Neural cell (in vitro differentiated cells): ENCODE results near the gene CNTNAP2. TPM values are rescaled to one million over a fixed set of nuclear protein-coding genes. Genes with fewer than 3 reads are reported as not detected.

ENCODE experiments used
- H2AFZ ChIP-seq: fragments of 200-600, 300-800 bp; sonication (generic), shearing (Covaris generic); 2 replicates; pipeline ENCODE4 v1.6.0; 2014; ENCODE audit warnings: low read depth, mild to moderate bottlenecking, antibody characterized with exemption, low read length, moderate library complexity
- H3F3A ChIP-seq: fragments of 200-600 bp; shearing (Covaris generic); 2 replicates; pipeline ENCODE4 v1.6.1; 2016; ENCODE audit warnings: mild to moderate bottlenecking, moderate library complexity, mixed read lengths, antibody characterized with exemption, low read length; ENCODE audit not compliant: insufficient read depth, poor library complexity, severe bottlenecking
- H3K27ac ChIP-seq: fragments of 200-600, 300-800 bp; sonication (generic), shearing (Covaris generic); 2 replicates; pipeline ENCODE4 v1.5.1; 2014; ENCODE audit warnings: mild to moderate bottlenecking, low read length, moderate library complexity
- H3K27me3 ChIP-seq: fragments of 300-800, 200-600 bp; sonication (generic), shearing (Covaris generic); 2 replicates; pipeline ENCODE4 v1.6.0; 2014; ENCODE audit warnings: mild to moderate bottlenecking, low read depth, low read length, moderate library complexity; ENCODE audit not compliant: insufficient read depth
- H3K36me3 ChIP-seq: fragments of 300-800, 200-600 bp; sonication (generic), shearing (Covaris generic); 2 replicates; pipeline ENCODE4 v1.5.1; 2014; ENCODE audit warnings: mild to moderate bottlenecking, antibody characterized with exemption, low read length, moderate library complexity; ENCODE audit not compliant: insufficient read depth
- H3K4me2 ChIP-seq: fragments of 300-800, 200-600 bp; sonication (generic), shearing (Covaris generic); 2 replicates; pipeline ENCODE4 v1.6.0; 2014; ENCODE audit warnings: mild to moderate bottlenecking, low read length
- H3K4me3 ChIP-seq: fragments of 300-800, 200-600 bp; sonication (generic), shearing (Covaris generic); 2 replicates; pipeline ENCODE4 v1.5.1; 2014; ENCODE audit warnings: mild to moderate bottlenecking, low read length, moderate library complexity
- H3K79me2 ChIP-seq: fragments of 200-600 bp; shearing (Covaris generic); replicated peaks from 2 replicates; pipeline ENCODE4 v1.6.0; 2014; ENCODE audit warnings: mild to moderate bottlenecking, low read length, moderate library complexity; ENCODE audit not compliant: insufficient read depth
- H3K9ac ChIP-seq: fragments of 300-800, 200-600 bp; sonication (generic), shearing (Covaris generic); 2 replicates; pipeline ENCODE4 v1.6.1; 2016; ENCODE audit warnings: mild to moderate bottlenecking, low read length, mixed read lengths
- H3K9me2 ChIP-seq: fragments of 200-600 bp; shearing (Covaris generic); 2 replicates; pipeline ENCODE4 v1.6.1; 2016; ENCODE audit warnings: mild to moderate bottlenecking, low read length, mixed read lengths; ENCODE audit not compliant: insufficient read depth
- H3K9me3 ChIP-seq: fragments of 200-600, 300-800 bp; sonication (generic), shearing (Covaris generic); 2 replicates; pipeline ENCODE4 v1.6.1; 2016; ENCODE audit warnings: mild to moderate bottlenecking, mixed run types, low read length, moderate library complexity, mixed read lengths
- H4K20me1 ChIP-seq: fragments of 200-600 bp; shearing (Covaris generic); 2 replicates; pipeline ENCODE4 v1.6.1; 2016; ENCODE audit warnings: mild to moderate bottlenecking, mixed run types; ENCODE audit not compliant: insufficient read depth
- EP300 ChIP-seq: fragments of 450-650 bp; conservative IDR thresholded peaks from 2 replicates; pipeline ENCODE4 v1.6.1; 2014; ENCODE audit warnings: antibody characterized with exemption, mild to moderate bottlenecking, moderate library complexity; ENCODE audit not compliant: poor library complexity, severe bottlenecking
- EZH2 ChIP-seq: fragments of 200-600, 300-800 bp; shearing (Covaris generic), sonication (generic); IDR thresholded peaks from 2 replicates; pipeline ENCODE4 v1.6.1; 2014; ENCODE audit warnings: antibody characterized with exemption, low read length, borderline replicate concordance, mild to moderate bottlenecking; ENCODE audit not compliant: insufficient read depth, poor library complexity, severe bottlenecking
- MXI1 ChIP-seq: fragments of 450-650 bp; conservative IDR thresholded peaks from 2 replicates; pipeline ENCODE4 v1.6.1; 2014; ENCODE audit warnings: antibody characterized with exemption, mild to moderate bottlenecking; ENCODE audit not compliant: poor library complexity, severe bottlenecking
- POLR2AphosphoS5 ChIP-seq: IDR thresholded peaks from 2 replicates; pipeline ENCODE4 v1.6.1; 2012
- RAD21 ChIP-seq: fragments of 450-650 bp; conservative IDR thresholded peaks from 2 replicates; pipeline ENCODE4 v1.6.1; 2014; ENCODE audit warnings: antibody characterized with exemption, mild to moderate bottlenecking, moderate library complexity
- SMC3 ChIP-seq: fragments of 450-650 bp; conservative IDR thresholded peaks from 2 replicates; pipeline ENCODE4 v1.6.1; 2014; ENCODE audit warnings: antibody characterized with exemption, mild to moderate bottlenecking, moderate library complexity; ENCODE audit not compliant: poor library complexity
- TAF1 ChIP-seq: IDR thresholded peaks from 2 replicates; pipeline ENCODE4 v1.6.1; 2012; ENCODE audit warnings: low read depth
- polyA plus RNA-seq: library from polyadenylated mRNA; depleted of rRNA; stranded (reverse); fragments of >200 nt; gene quantifications from 2 replicates; pipeline ENCODE4 v1.2.3, GENCODE V29; 2014
- TF ChIP-seq, protein P1 (sequence below): IDR thresholded peaks from 2 replicates; pipeline ENCODE4 v1.6.1; 2012; ENCODE audit warnings: borderline replicate concordance
- TF ChIP-seq, protein P2 (sequence below): fragments of 450-650 bp; IDR thresholded peaks from 2 replicates; pipeline ENCODE4 v1.5.1; 2014; ENCODE audit warnings: antibody characterized with exemption, mild to moderate bottlenecking, moderate library complexity; ENCODE audit not compliant: poor library complexity, severe bottlenecking

CNTNAP2 gene
- polyA plus RNA-seq, 1 donor from 2014 or later = 276 TPM

DNA sequence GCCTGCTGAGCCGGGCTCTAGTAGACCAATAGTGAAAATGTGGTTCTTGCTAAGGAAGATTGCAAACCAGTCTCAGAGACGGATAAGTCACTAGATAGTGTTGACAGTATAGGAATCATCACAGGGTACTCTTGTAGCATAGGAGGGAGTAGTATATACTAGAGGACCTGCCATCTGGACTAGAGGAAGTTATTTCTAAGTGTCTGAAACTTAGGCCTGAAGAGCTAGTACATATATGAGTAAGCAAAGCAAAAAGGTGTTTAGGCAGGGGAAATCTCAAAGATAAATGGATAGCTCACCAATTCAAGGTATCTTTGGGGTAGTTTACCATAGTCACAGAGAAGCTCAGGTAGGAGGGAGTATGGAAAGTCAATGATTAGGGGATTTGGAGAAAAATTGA is 428.1 kb downstream of the CNTNAP2 start:
- no peaks in the 10 kb centered on the region for H3K27me3 ChIP-seq
- no peaks in the 10 kb centered on the region for H3K79me2 ChIP-seq
- no peak overlapping the region for H3K27ac ChIP-seq
- H2AFZ ChIP-seq = no peak overlapping the region
- H3K9ac ChIP-seq = no peak overlapping the region
- H4K20me1 ChIP-seq = no peaks in the 10 kb centered on the region
- no peak overlapping the region for H3K4me3 ChIP-seq
- H3K4me2 ChIP-seq = no peak overlapping the region
- TF ChIP-seq SMC3 = no peak
- no peak for TF ChIP-seq POLR2AphosphoS5
- no peak for TF ChIP-seq TAF1
- TF ChIP-seq MXI1 = no peak
- TF ChIP-seq, protein P1, sequence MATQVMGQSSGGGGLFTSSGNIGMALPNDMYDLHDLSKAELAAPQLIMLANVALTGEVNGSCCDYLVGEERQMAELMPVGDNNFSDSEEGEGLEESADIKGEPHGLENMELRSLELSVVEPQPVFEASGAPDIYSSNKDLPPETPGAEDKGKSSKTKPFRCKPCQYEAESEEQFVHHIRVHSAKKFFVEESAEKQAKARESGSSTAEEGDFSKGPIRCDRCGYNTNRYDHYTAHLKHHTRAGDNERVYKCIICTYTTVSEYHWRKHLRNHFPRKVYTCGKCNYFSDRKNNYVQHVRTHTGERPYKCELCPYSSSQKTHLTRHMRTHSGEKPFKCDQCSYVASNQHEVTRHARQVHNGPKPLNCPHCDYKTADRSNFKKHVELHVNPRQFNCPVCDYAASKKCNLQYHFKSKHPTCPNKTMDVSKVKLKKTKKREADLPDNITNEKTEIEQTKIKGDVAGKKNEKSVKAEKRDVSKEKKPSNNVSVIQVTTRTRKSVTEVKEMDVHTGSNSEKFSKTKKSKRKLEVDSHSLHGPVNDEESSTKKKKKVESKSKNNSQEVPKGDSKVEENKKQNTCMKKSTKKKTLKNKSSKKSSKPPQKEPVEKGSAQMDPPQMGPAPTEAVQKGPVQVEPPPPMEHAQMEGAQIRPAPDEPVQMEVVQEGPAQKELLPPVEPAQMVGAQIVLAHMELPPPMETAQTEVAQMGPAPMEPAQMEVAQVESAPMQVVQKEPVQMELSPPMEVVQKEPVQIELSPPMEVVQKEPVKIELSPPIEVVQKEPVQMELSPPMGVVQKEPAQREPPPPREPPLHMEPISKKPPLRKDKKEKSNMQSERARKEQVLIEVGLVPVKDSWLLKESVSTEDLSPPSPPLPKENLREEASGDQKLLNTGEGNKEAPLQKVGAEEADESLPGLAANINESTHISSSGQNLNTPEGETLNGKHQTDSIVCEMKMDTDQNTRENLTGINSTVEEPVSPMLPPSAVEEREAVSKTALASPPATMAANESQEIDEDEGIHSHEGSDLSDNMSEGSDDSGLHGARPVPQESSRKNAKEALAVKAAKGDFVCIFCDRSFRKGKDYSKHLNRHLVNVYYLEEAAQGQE = no peak
- no peak for TF ChIP-seq RAD21
- TF ChIP-seq EP300 = no peak
- TF ChIP-seq, protein P2, sequence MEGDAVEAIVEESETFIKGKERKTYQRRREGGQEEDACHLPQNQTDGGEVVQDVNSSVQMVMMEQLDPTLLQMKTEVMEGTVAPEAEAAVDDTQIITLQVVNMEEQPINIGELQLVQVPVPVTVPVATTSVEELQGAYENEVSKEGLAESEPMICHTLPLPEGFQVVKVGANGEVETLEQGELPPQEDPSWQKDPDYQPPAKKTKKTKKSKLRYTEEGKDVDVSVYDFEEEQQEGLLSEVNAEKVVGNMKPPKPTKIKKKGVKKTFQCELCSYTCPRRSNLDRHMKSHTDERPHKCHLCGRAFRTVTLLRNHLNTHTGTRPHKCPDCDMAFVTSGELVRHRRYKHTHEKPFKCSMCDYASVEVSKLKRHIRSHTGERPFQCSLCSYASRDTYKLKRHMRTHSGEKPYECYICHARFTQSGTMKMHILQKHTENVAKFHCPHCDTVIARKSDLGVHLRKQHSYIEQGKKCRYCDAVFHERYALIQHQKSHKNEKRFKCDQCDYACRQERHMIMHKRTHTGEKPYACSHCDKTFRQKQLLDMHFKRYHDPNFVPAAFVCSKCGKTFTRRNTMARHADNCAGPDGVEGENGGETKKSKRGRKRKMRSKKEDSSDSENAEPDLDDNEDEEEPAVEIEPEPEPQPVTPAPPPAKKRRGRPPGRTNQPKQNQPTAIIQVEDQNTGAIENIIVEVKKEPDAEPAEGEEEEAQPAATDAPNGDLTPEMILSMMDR = no peak
- no peak for TF ChIP-seq EZH2
- H3K9me3 ChIP-seq = no peaks in the 10 kb centered on the region
- H3K36me3 ChIP-seq = no peaks in the 10 kb centered on the region
- no peaks in the 10 kb centered on the region for H3K9me2 ChIP-seq
- H3F3A ChIP-seq = no peaks in the 10 kb centered on the region

DNA sequence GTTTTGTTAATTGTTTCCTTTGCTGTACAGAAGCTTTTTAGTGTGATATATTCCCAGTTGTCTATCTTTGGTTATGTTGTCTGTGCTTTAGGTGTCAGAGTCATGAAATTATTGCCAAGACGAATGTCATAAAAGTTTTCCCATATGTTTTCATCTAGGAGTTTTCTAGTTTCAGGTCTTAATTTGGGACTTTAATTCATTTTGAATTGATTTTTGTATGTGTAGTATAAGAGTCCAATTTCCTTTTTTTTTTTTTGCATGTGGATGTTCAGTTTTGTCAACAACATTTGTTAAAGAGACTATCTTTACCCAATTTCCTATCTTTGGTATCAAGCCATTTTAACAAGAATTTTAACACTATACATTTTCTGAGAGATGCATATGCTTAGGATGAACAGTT is 432.2 kb downstream of the CNTNAP2 start:
- no peaks in the 10 kb centered on the region for H3K36me3 ChIP-seq
- H2AFZ ChIP-seq = no peak overlapping the region
- no peak overlapping the region for H3K4me3 ChIP-seq
- H3K9ac ChIP-seq = no peak overlapping the region
- no peaks in the 10 kb centered on the region for H3F3A ChIP-seq
- TF ChIP-seq POLR2AphosphoS5 (no peak), EP300 (no peak), TAF1 (no peak), EZH2 (no peak), SMC3 (no peak), RAD21 (no peak), MXI1 (no peak)
- TF ChIP-seq, protein P1 = no peak
- TF ChIP-seq, protein P2 = no peak
- H3K27ac ChIP-seq = no peak overlapping the region
- H4K20me1 ChIP-seq = no peaks in the 10 kb centered on the region
- H3K4me2 ChIP-seq = no peak overlapping the region
- H3K27me3 ChIP-seq = no peaks in the 10 kb centered on the region
- no peaks in the 10 kb centered on the region for H3K79me2 ChIP-seq
- no peaks in the 10 kb centered on the region for H3K9me3 ChIP-seq
- H3K9me2 ChIP-seq = no peaks in the 10 kb centered on the region
